LNCaP clone FGC (cell line): ENCODE data around the gene ZNF212.

ENCODE experiments used
- DNase-seq: peaks from one replicate; pipeline ENCODE4 v3.0.0-alpha.2; 2011; ENCODE audit warnings: low read depth
- H3K4me3 ChIP-seq: 2 replicates; pipeline ENCODE4 v1.5.1; 2011; ENCODE audit warnings: mild to moderate bottlenecking, low read depth, low read length, control low read depth
- CTCF ChIP-seq: IDR thresholded peaks from 2 replicates; pipeline ENCODE4 v1.5.1; 2012; ENCODE audit warnings: mild to moderate bottlenecking; ENCODE audit not compliant: control insufficient read depth, insufficient read depth; ENCODE audit errors: extremely low read depth

The ZNF212 gene

GRCh38 chr7:149284850-149285585 lies 45.6 kb downstream of the ZNF212 start:
- TF ChIP-seq CTCF, result peak; percentile 41; the same call in 1 of the 2 replicates
- peak; percentile 85 for DNase-seq
- H3K4me3 ChIP-seq, result peak overlapping the region; percentile 83

GRCh38 chr7:149285603-149286002 lies 46.2 kb downstream of the ZNF212 start:
- no peak for DNase-seq
- peak overlapping the region; percentile 83 for H3K4me3 ChIP-seq

GRCh38 chr7:149286811-149287400 lies 47.5 kb downstream of the ZNF212 start:
- no peak for TF ChIP-seq CTCF
- H3K4me3 ChIP-seq, result peak overlapping the region; percentile 16; the same call in 1 of the 2 replicates
- peak; percentile 57 for DNase-seq

More at GRCh38 chr7:149285603-149286002, 46.2 kb downstream of the ZNF212 start:
- no peak for TF ChIP-seq CTCF

- no peak for DNase-seq
- H3K4me3 ChIP-seq, result peak overlapping the region; percentile 16; the same call in 1 of the 2 replicates
- no peak for TF ChIP-seq CTCF
Observed at GRCh38 chr7:149287622-149288021, 48.2 kb downstream of the ZNF212 start.

GRCh38 chr7:149289262-149289661 lies 49.8 kb downstream of the ZNF212 start:
- TF ChIP-seq CTCF, result no peak
- DNase-seq, result no peak
- H3K4me3 ChIP-seq, result no peak overlapping the region

- TF ChIP-seq CTCF, result no peak
- H3K4me3 ChIP-seq, result no peak overlapping the region
- DNase-seq, result no peak
Observed at GRCh38 chr7:149289856-149290255, 50.4 kb downstream of the ZNF212 start.
